Vagina (tissue), 2 donors: ENCODE data around the gene CAP2. TPM values are rescaled to one million over a fixed set of nuclear protein-coding genes. Genes with fewer than 3 reads are reported as not detected.

Experiments
- DNase-seq, 2 donors: peaks; one replicate each; pipeline ENCODE4 v3.0.0-alpha.2; 2017; ENCODE audit errors: extremely low spot score in 2 of 2
- H3K27ac ChIP-seq: fragments of 200-600 bp; sonication (generic); one replicate; pipeline ENCODE4 v1.5.1; 2019
- H3K27me3 ChIP-seq: fragments of 200-600 bp; sonication (generic); one replicate; pipeline ENCODE4 v1.5.1; 2019
- H3K36me3 ChIP-seq, 2 donors: fragments of 200-600 bp; sonication (generic); one replicate each; pipeline ENCODE4 v1.5.1; 2017 to 2019
- H3K4me1 ChIP-seq: fragments of 200-600 bp; sonication (generic); one replicate; pipeline ENCODE4 v1.5.1; 2019
- H3K4me3 ChIP-seq, 2 donors: fragments of 200-600 bp; sonication (generic); 1 replicate in 1 of 2; 2 replicates in 1 of 2; pipeline ENCODE4 v1.5.1; 2016 to 2019
- H3K9me3 ChIP-seq: fragments of 200-600 bp; sonication (generic); one replicate; pipeline ENCODE4 v1.5.1; 2019
- CTCF ChIP-seq, 3 experiments: fragments of 450-650 bp in 2 of 3; fragments of 200-600 bp in 1 of 3; sonication (generic) in 1 of 3; IDR thresholded peaks; one replicate each; pipeline ENCODE4 v1.5.1; 2017 to 2019; ENCODE audit warnings: antibody characterized with exemption in 3 of 3, mild to moderate bottlenecking in 2 of 3, moderate library complexity in 2 of 3
- POLR2A ChIP-seq, 2 donors: fragments of 450-650 bp; IDR thresholded peaks; one replicate each; pipeline ENCODE4 v1.6.1; 2017; ENCODE audit warnings: antibody characterized with exemption in 2 of 2, mild to moderate bottlenecking in 2 of 2, moderate library complexity in 2 of 2
- POLR2AphosphoS5 ChIP-seq, 2 donors: sonication (generic); formaldehyde crosslinking; IDR thresholded peaks; one replicate each; pipeline ENCODE4 v1.9.0; 2017; ENCODE audit warnings: antibody characterized with exemption in 2 of 2, mild to moderate bottlenecking in 2 of 2, low read depth in 1 of 2; ENCODE audit not compliant: insufficient read depth in 1 of 2
- intact Hi-C: fragments of 100-400 bp; cut with DNase I; formaldehyde crosslinking; loops from one replicate; pipeline ENCODE4 v1.15.1; 2023
- total RNA-seq: library from RNA; depleted of rRNA; stranded (reverse); fragments of >200 nt; gene quantifications from one replicate; pipeline ENCODE4 v1.2.3, GENCODE V29; 2016

The CAP2 gene
- total RNA-seq, result 9.6 TPM

GRCh38 chr6:17392978-17393891, at the start of gene CAP2:
Gene CAP2 (plus strand): TSS chr6:17393595. CDS start chr6:17421556, 27,961 bp downstream.
- Histone ChIP-seq H3K27me3 (no peaks in the 10 kb centered on the region), H3K4me1 (no peaks in the 10 kb centered on the region), H3K36me3 (no peaks in the 10 kb centered on the region), H3K27ac (peak within 1 kb of the TSS; percentile 89), H3K9me3 (no peaks in the 10 kb centered on the region), H3K4me3 (peak within 1 kb of the TSS; percentile 76 to 80)
- intact Hi-C loops, result loop anchor here (10.0 kb wide), 1 partner anchor 108 kb away; the partner anchor contains the start of gene RBM24
- TF ChIP-seq CTCF (IDR thresholded peaks at IDR 0.05) (no peak), POLR2AphosphoS5 (IDR thresholded peaks at IDR 0.05; ENCODE audit: insufficient read depth in 1 of 2, low read depth in 1 of 2) (peak in 1 of 2 donors; percentile 65), POLR2A (IDR thresholded peaks at IDR 0.05) (peak in 1 of 2 donors; percentile 8)
- no peak for DNase-seq

GRCh38 chr6:17347012-17347411, 46.4 kb upstream of the CAP2 start:
- no peaks in the 10 kb centered on the region for H3K36me3 ChIP-seq
- no peaks in the 10 kb centered on the region for H3K9me3 ChIP-seq
- H3K4me3 ChIP-seq, result no peak overlapping the region
- no peaks in the 10 kb centered on the region for H3K27me3 ChIP-seq
- H3K27ac ChIP-seq, result no peak overlapping the region
- intact Hi-C loops, result no loop called here
- no peaks in the 10 kb centered on the region for H3K4me1 ChIP-seq
- DNase-seq, result no peak
- no peak for TF ChIP-seq CTCF (IDR thresholded peaks at IDR 0.05)
- no peak for TF ChIP-seq POLR2AphosphoS5 (IDR thresholded peaks at IDR 0.05; ENCODE audit: insufficient read depth in 1 of 2, low read depth in 1 of 2)
- TF ChIP-seq POLR2A (IDR thresholded peaks at IDR 0.05), result no peak

GRCh38 chr6:17349427-17349826, 44.0 kb upstream of the CAP2 start:
- Histone ChIP-seq H3K4me3 (no peak overlapping the region), H3K36me3 (no peaks in the 10 kb centered on the region), H3K27ac (no peak overlapping the region), H3K27me3 (no peaks in the 10 kb centered on the region), H3K9me3 (no peaks in the 10 kb centered on the region), H3K4me1 (no peaks in the 10 kb centered on the region)
- intact Hi-C loops, result no loop called here
- DNase-seq, result no peak
- no peak for TF ChIP-seq POLR2A (IDR thresholded peaks at IDR 0.05)
- no peak for TF ChIP-seq POLR2AphosphoS5 (IDR thresholded peaks at IDR 0.05; ENCODE audit: insufficient read depth in 1 of 2, low read depth in 1 of 2)

GRCh38 chr6:17352302-17352701, 41.1 kb upstream of the CAP2 start:
- intact Hi-C loops, result no loop called here
- no peak overlapping the region for H3K27ac ChIP-seq
- no peak for DNase-seq
- no peaks in the 10 kb centered on the region for H3K4me1 ChIP-seq
- no peaks in the 10 kb centered on the region for H3K27me3 ChIP-seq
- no peaks in the 10 kb centered on the region for H3K9me3 ChIP-seq
- TF ChIP-seq POLR2AphosphoS5 (IDR thresholded peaks at IDR 0.05; ENCODE audit: insufficient read depth in 1 of 2, low read depth in 1 of 2), result no peak
- no peak overlapping the region for H3K4me3 ChIP-seq
- no peaks in the 10 kb centered on the region for H3K36me3 ChIP-seq

GRCh38 chr6:17353440-17354175, 39.8 kb upstream of the CAP2 start:
- no peak for TF ChIP-seq CTCF (IDR thresholded peaks at IDR 0.05)
- TF ChIP-seq POLR2AphosphoS5 (IDR thresholded peaks at IDR 0.05; ENCODE audit: insufficient read depth in 1 of 2, low read depth in 1 of 2), result no peak
- TF ChIP-seq POLR2A (IDR thresholded peaks at IDR 0.05), result no peak
- no peaks in the 10 kb centered on the region for H3K36me3 ChIP-seq
- no peaks in the 10 kb centered on the region for H3K4me1 ChIP-seq
- no peak overlapping the region for H3K27ac ChIP-seq
- no peaks in the 10 kb centered on the region for H3K9me3 ChIP-seq
- intact Hi-C loops, result no loop called here
- no peak overlapping the region for H3K4me3 ChIP-seq
- H3K27me3 ChIP-seq, result no peaks in the 10 kb centered on the region
- no peak for DNase-seq
